ENCODE results near the gene TMEM184A. TPM values are rescaled to one million over a fixed set of nuclear protein-coding genes. Genes with fewer than 3 reads are reported as not detected.

Gene TMEM184A
- total and polyA plus RNA-seq, 2 of the 8 experiments (the other 6 are each of a cell fraction or from before 2014, with no cell fraction given) = 1.8 to 2.1 TPM

DNA sequence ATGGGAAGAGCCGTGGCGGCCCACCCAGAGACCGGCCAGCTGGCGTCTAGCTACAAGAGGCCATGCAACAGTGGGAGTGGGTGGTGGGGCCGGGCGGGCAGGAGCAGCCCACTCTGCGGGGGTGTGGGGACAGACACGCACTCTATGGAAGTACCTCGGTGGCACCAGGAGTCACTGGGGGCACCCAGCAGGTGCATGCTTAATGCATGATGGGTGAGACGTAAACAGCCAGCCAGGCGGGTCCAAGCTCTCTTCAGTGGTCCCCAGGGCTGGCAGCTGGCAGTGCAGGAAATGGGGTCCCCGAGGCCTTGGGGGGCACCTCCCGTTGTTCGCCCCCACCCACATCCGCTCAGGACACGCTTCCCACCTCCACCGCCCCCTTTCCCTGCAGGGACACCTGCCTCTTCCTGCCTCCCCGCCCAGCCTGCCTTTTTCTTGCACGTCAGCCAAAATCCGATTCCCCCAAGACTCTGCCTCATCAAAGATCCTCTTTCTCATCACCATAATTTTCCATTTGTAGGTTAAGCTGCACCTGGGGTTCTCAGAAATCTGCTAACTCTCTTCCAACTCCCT lies 36.4 kb upstream of the TMEM184A start:
- H4K8ac ChIP-seq (ENCODE audit: extremely low read depth, insufficient read depth, low read length) = no peak overlapping the region
- no peak overlapping the region for H2AFZ ChIP-seq (ENCODE audit: low read length)
- POLR2A ChIA-PET (ENCODE audit: partially characterized antibody) = interaction anchor here (0.8 kb wide), 1 partner anchor 70 kb away, joined by 3 read pairs; no protein-coding TSS in a partner anchor
- H3K4me1 ChIP-seq (replicated peaks in 1 of 4; ENCODE audit: control insufficient read depth in 3 of 4, insufficient read depth in 4 of 4, low read length in 3 of 4) = no peaks in the 10 kb centered on the region
- no peaks in the 10 kb centered on the region for H3K79me1 ChIP-seq (ENCODE audit: low read depth, low read length)
- H3K23ac ChIP-seq (ENCODE audit: insufficient read length) = no peak overlapping the region
- peaks cover 4 to 5% of the 10 kb centered on the region in 2 experiments; a peak in 2 of 4 replicates for H3K9me3 ChIP-seq (ENCODE audit: insufficient read depth in 2 of 2, low read depth in 1 of 2, low read length in 1 of 2)
- H3K56ac ChIP-seq (replicated peaks; ENCODE audit: insufficient read length, low read depth, low read length) = no peak overlapping the region
- no peak overlapping the region for H3K4me2 ChIP-seq (ENCODE audit: insufficient read depth in 1 of 2, low read depth in 2 of 2, low read length in 2 of 2)
- no peak overlapping the region for H2BK12ac ChIP-seq (ENCODE audit: low read depth, low read length)
- H2BK120ac ChIP-seq (replicated peaks; ENCODE audit: low read depth, low read length) = no peak overlapping the region
- no peaks in the 10 kb centered on the region for H3K79me2 ChIP-seq (ENCODE audit: control insufficient read depth in 1 of 2, insufficient read depth in 2 of 2, low read length in 2 of 2)
- WGBS, 2 experiments (ENCODE audit: extremely low coverage in 1 of 2, insufficient coverage in 1 of 2, insufficient read length in 1 of 2, insufficient replicate concordance in 2 of 2, low coverage in 1 of 2, low lambda C conversion rate in 2 of 2, missing lambda C conversion rate in 1 of 2) = 86% methylated on average over 17 of the region's 20 CpGs; no CpG with 5 or more reads in 1 of the 2 experiments
- DNase-seq (ENCODE audit: low read depth in 1 of 2, low spot score in 2 of 2) (no peak), FAIRE-seq (no peak)
- H4K91ac ChIP-seq (replicated peaks; ENCODE audit: insufficient read length, low read length) = no peak overlapping the region
- H3K18ac ChIP-seq (ENCODE audit: extremely low read depth, low read length) = no peak overlapping the region
- peaks cover 15% of the 10 kb centered on the region; the same call in 1 of the 2 replicates for H3K23me2 ChIP-seq (ENCODE audit: low read depth, low read length)
- H2BK15ac ChIP-seq (ENCODE audit: low read length) = 0 out of 2 replicates have a peak overlapping the region, but pooled peaks have one; percentile 67
- no peak overlapping the region for H3K4ac ChIP-seq (replicated peaks; ENCODE audit: insufficient read length, low read depth, low read length)
- H4K5ac ChIP-seq (ENCODE audit: insufficient read length, low read depth, low read length) = no peak overlapping the region
- CTCF ChIA-PET (ENCODE audit: partially characterized antibody) = interaction anchor here (0.9 to 1.5 kb wide), 5 partner anchors 11 to 175 kb away, joined by 3 to 5 read pairs (median 4); no protein-coding TSS in a partner anchor
- H3K4me3 ChIP-seq (ENCODE audit: extremely low read depth in 1 of 4, insufficient read depth in 2 of 4, low read depth in 3 of 4, low read length in 4 of 4) = no peak overlapping the region
- H3K27me3 ChIP-seq (replicated peaks in 1 of 4; ENCODE audit: control insufficient read depth in 3 of 4, extremely low read depth in 1 of 4, insufficient read depth in 3 of 4, low read length in 3 of 4) = 0 out of 7 replicates have a peak, but pooled peaks cover 0 to 2% (median 0%) of the 10 kb centered on the region in 4 experiments
- H2BK20ac ChIP-seq (ENCODE audit: low read length) = no peak overlapping the region
- no peak overlapping the region for H2BK5ac ChIP-seq (ENCODE audit: low read depth, low read length)
- no peak overlapping the region for H3K27ac ChIP-seq (ENCODE audit: low read depth, low read length)
- no peak overlapping the region for H3K14ac ChIP-seq (ENCODE audit: insufficient read length)
- H3K9ac ChIP-seq (replicated peaks in 1 of 4; ENCODE audit: extremely low read depth in 1 of 4, low read depth in 3 of 4, low read length in 3 of 4) = no peak overlapping the region
- H4K20me1 ChIP-seq (replicated peaks in 1 of 2; ENCODE audit: control insufficient read depth in 1 of 2, insufficient read depth in 2 of 2, low read length in 2 of 2) = peaks cover 0 to 4% of the 10 kb centered on the region in 2 experiments
- no peak overlapping the region for H2AK5ac ChIP-seq (ENCODE audit: low read depth, low read length)
- H3K36me3 ChIP-seq (ENCODE audit: control insufficient read depth in 2 of 4, insufficient read depth in 4 of 4, low read length in 3 of 4) = no peaks in the 10 kb centered on the region
- no peak for TF ChIP-seq CHD1 (IDR thresholded peaks at IDR 0.05; ENCODE audit: low read depth, low read length)
- no peak for TF ChIP-seq SIX5 (IDR thresholded peaks at IDR 0.05; ENCODE audit: low read depth, low read length)
- TF ChIP-seq, protein P1, sequence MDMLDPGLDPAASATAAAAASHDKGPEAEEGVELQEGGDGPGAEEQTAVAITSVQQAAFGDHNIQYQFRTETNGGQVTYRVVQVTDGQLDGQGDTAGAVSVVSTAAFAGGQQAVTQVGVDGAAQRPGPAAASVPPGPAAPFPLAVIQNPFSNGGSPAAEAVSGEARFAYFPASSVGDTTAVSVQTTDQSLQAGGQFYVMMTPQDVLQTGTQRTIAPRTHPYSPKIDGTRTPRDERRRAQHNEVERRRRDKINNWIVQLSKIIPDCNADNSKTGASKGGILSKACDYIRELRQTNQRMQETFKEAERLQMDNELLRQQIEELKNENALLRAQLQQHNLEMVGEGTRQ (IDR thresholded peaks at IDR 0.05; ENCODE audit: low read length) = no peak
- TF ChIP-seq ASH2L (IDR thresholded peaks at IDR 0.05; ENCODE audit: low read length) = no peak
- no peak for TF ChIP-seq HDAC2 (IDR thresholded peaks at IDR 0.05; ENCODE audit: borderline replicate concordance in 1 of 2, low read depth in 2 of 2, low read length in 2 of 2)
- TF ChIP-seq SUZ12 (IDR thresholded peaks at IDR 0.05; ENCODE audit: low read length) = no peak
- TF ChIP-seq ZNF274 (IDR thresholded peaks at IDR 0.05; ENCODE audit: borderline replicate concordance, extremely low read depth, low read length) = no peak
- TF ChIP-seq POLR2AphosphoS5 (IDR thresholded peaks at IDR 0.05; ENCODE audit: low read depth, low read length) = no peak
- no peak for TF ChIP-seq GTF2F1 (IDR thresholded peaks at IDR 0.05; ENCODE audit: borderline replicate concordance, low read depth, low read length)
- TF ChIP-seq, protein P2, sequence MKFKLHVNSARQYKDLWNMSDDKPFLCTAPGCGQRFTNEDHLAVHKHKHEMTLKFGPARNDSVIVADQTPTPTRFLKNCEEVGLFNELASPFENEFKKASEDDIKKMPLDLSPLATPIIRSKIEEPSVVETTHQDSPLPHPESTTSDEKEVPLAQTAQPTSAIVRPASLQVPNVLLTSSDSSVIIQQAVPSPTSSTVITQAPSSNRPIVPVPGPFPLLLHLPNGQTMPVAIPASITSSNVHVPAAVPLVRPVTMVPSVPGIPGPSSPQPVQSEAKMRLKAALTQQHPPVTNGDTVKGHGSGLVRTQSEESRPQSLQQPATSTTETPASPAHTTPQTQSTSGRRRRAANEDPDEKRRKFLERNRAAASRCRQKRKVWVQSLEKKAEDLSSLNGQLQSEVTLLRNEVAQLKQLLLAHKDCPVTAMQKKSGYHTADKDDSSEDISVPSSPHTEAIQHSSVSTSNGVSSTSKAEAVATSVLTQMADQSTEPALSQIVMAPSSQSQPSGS (IDR thresholded peaks at IDR 0.05; ENCODE audit: low read length) = no peak
